Measurements from ENCODE around the gene TTC9C. TPM values are rescaled to one million over a fixed set of nuclear protein-coding genes. Genes with fewer than 3 reads are reported as not detected.
"Not testable (repeated sequence)": the region's sequence is repeated elsewhere in the genome, so short reads cannot be mapped to it uniquely, and the experiment has no call there.

Gene TTC9C, protein sequence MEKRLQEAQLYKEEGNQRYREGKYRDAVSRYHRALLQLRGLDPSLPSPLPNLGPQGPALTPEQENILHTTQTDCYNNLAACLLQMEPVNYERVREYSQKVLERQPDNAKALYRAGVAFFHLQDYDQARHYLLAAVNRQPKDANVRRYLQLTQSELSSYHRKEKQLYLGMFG
- polyA plus RNA-seq (2014; cell fraction: cytosol; rRNA removed) = 31.3 and 85.2 TPM in 2 replicates
- 18.3 and 28.7 TPM in 2 replicates for polyA plus RNA-seq (2014; cell fraction: nucleus; rRNA removed)

DNA sequence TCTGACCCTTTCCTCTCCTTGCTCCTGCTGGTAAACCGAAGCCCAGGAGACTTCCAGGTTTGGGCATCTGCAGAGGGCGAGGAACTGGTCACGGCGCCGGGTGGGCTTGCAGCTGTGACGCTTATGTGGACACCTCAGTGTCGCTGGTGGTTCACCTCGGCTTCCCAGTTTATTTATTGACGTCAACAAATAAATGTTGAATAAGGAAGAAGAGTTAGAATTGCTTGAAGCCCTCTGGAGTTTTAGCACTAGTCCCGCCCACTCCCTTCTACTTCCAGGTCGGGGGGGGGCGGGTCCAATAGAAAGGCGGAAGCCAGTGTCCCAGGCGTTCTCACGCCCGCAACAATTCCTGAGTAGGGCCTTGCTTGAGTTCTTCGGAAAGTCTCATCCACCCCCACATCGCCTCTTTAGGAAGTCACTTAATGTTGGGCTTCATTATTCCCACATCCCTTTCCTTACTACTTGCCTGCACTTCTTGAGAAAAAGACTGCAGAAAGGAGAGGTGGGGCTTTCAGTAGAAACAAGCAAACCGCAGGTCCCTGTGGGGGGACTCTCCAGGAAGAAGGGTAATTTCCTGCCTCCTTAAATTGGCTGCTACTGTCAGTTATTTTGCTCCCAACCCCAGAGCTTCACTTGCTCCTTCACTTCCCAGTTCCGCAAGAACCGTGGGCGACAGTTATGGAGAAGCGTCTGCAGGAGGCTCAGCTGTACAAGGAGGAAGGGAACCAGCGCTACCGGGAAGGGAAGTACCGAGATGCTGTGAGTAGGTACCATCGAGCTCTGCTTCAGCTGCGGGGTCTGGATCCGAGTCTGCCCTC lies at the start of gene TTC9C:
TTC9C (plus strand) TSS at position 316 of the 818 bp plus-strand sequence; CDS start at position 679, 363 bp downstream.
- DNase-seq (ENCODE audit: low spot score) = peak; percentile 86

DNA sequence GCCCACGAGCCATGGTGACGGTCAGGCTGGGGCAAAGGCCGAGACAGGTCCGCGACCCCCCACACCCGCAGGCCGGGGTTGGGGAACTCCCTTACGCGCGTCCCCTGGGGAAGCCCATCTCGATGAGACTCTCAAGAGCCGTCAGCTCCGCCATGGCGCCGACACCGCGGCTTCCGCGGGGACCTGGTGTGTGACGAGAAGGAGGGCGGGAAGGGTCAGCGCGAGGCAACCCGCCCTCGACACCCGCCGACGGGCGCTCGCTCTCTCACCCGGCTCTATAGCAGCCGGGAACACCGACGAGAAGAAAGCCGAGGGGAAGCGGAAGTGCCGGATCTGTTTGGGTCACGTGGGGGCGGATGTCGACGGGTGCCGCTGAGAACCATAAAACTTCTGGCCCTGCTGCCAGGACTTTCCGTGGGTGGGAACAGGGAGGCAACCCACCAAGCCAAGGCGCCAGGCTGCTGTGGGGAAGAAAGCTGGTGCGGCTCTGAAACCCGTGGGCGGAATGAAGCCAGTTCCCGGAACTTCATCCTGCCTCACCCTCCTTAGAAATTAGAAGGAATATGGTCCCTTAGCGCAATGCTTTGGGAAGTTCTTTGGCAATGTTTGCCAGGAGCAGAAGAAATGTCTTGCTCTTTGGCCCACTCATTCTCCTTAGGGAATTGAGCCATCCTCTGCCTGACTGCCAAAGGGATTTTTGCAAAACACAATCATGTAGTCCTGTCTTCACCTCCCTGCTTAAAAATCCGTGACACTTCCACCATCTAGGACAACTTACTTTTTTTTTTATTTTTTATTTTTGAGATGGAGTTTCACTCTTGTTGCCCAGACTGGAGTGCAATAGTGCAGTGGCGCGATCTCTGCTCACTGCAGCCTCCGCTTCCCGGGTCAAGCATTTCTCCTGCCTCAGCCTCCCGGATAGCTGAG lies 49.3 kb upstream of the TTC9C start, which contains the start of gene UBXN1:
UBXN1 (minus strand) TSS at position 304 of the 927 bp plus-strand sequence; CDS start at position 154, 150 bp downstream.
- peak; percentile 90 for DNase-seq (ENCODE audit: low spot score)

DNA sequence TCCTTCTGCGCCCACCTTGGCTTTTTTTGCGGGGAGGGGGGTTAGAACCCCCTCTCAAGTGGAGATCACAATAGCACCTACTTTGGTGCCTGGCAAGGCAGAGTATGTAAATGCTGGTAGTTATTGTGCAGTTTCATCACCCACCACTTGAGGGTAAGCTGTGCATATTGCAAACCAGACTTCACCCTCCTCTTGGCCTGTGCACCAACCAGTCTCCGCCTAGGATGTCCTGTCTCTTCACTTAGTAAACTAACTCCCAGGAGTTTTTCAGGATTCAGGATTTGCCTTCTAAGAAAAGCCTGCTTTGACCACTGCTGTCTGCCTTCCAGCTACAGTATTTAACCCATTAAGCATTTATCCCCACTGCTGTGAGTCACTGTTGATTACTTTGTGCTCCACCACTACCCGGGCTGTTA lies 47.5 kb upstream of the TTC9C start:
- DNase-seq (ENCODE audit: low spot score) = peak; percentile 79

GRCh38 chr11:62682518-62682917 lies 45.8 kb upstream of the TTC9C start:
- DNase-seq (ENCODE audit: low spot score) = no peak

DNA sequence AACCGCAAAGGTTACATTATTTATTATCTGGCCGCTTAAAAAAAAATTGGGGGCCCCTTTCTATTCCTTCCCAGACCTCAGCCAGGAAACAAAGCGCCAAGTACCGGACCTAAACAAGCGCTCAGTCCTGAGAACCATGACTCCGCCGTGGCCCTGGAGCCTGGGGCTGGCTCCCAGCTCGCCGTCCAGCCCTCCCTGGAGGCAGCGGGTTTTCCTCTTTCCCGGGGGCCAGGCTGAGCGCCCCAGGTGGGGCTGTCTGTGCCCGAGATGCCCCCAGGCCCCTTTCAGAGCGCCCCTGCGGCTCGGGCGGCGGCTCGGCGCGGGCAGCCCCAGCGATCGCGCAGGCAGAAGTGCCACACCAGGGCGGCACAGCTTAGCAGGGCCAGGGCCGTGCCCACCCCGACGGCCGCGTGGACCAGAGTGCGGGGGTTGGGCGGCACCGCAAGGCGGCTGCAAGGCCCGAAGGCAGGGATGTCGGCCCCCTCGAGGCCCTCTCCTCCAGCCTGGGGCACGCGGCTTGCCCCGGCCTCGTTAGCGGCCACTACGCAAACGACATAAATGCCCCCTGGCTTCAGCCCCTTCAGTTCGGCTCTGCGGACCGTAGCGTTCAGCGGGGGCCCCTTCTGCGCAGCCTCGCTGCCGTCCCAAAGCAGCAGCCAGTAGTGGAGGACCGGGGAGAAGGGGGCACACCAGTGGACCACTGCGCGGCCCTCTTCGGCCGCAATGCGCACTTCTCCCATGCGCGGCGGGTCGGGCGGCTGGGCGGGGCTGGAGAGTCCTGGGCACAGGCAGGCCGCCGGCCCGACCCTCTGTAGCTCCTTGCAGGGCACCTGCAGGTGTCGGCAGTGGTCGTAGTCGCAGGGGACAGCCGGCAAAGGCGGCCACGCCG lies 40.5 kb upstream of the TTC9C start:
- no peak for DNase-seq (ENCODE audit: low spot score)

DNA sequence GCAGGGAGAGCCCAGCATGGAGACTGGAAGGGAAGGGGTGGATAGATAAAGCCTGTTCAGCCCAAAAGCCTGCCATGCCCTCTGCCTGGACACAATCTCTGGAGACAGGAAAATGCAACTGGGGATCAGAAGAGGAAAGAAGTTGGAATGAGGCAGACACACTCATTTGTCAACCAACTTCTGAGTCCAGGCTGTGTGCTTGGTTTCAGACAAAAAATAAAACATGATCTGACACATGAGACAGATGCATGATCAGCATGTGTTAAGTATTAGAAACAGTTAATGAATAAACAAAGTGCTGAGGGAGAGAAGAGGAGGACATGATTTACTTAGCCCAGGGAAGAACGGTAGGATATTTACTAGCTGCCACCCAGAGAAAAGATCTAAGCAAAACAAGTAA lies 39.8 kb upstream of the TTC9C start:
- no peak for DNase-seq (ENCODE audit: low spot score)

GRCh38 chr11:62689421-62690183 lies 38.7 kb upstream of the TTC9C start, which contains the start of gene LRRN4CL:
LRRN4CL (minus strand) TSS chr11:62689530; CDS start chr11:62688508, 1,022 bp downstream.
- DNase-seq (ENCODE audit: low spot score) = no peak

DNA sequence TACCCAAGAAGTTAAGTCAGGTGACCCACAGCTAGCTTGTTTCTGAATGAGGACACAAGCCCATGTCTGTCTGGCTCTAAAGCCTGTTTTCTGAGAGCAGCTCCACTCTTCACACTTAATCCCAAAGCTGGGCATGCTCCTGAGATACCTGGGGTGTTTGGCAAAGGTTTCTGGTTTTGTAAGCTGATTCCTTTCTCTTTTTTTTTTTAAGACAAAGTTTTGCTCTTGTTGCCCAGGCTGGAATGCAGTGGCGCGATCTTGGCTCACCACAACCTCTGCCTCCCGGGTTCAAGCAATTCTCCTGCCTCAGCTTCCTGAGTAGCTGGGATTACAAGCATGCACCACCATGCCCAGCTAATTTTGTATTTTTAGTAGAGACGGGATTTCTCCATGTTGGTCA lies 34.7 kb upstream of the TTC9C start:
- DNase-seq (ENCODE audit: low spot score) = not testable (repeated sequence)

DNA sequence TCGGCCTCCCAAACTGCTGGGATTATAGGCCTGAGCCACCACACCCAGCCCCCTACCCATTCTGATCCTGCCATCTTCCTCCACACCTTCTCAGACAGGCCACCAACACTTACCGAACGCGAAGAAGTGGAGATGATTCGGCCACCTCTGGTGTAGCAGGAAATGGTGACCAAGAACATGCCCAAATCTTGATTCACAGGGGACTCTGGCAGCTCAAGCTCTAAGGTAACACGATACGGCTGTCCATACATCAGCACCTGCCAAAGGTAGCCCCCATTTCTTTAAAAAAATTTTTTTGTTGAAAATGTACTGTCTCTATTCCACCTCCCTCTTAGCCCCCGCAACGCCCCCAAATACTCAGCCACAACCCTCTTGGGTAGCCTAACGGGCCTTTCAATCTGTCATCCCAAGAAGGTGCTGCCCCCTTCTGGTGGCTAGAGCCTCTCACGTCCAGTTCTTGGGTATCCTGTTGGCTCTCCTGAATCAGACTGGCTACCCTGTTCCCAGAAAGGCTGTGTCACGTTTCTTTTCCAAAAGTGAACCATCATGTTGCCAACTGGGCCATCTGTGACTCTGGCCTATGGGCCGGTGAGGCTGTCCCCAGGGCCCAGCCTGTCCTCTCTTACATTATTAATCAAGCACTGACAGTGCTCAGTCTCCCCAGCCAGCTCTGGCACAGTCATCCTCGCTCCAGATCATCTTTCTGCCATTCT lies 33.7 kb upstream of the TTC9C start:
- peak; percentile 82 for DNase-seq (ENCODE audit: low spot score)

- DNase-seq (ENCODE audit: low spot score) = no peak
These were observed 26.0 kb upstream of the TTC9C start for GRCh38 chr11:62702246-62702645.

- DNase-seq (ENCODE audit: low spot score) = not testable (repeated sequence)
These were observed 24.4 kb upstream of the TTC9C start for GRCh38 chr11:62703921-62704320.

- no peak for DNase-seq (ENCODE audit: low spot score)
These were observed 22.9 kb upstream of the TTC9C start for GRCh38 chr11:62705413-62705812.

- peak; percentile 91 for DNase-seq (ENCODE audit: low spot score)
These were observed 22.1 kb upstream of the TTC9C start for GRCh38 chr11:62705880-62706849.

DNA sequence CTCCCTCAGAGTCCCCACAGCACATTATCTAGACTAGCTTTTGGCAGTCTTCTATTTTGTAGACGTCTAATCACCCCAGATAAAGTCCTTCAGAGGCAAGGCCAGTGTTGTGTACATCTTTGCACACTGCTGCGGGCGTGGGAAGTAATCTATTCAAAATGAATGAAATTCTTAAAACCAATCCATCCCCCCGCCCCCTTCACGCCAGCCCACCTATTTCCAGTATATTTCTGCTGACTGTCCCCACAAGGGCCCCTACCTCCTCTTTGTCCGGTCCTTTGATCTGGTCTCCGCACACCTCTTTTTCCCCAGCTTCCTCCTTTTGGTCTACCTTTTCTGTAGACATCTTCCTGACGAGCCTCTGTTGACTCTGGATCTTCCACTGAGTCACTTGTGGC lies 21.4 kb upstream of the TTC9C start:
- DNase-seq (ENCODE audit: low spot score) = no peak

DNA sequence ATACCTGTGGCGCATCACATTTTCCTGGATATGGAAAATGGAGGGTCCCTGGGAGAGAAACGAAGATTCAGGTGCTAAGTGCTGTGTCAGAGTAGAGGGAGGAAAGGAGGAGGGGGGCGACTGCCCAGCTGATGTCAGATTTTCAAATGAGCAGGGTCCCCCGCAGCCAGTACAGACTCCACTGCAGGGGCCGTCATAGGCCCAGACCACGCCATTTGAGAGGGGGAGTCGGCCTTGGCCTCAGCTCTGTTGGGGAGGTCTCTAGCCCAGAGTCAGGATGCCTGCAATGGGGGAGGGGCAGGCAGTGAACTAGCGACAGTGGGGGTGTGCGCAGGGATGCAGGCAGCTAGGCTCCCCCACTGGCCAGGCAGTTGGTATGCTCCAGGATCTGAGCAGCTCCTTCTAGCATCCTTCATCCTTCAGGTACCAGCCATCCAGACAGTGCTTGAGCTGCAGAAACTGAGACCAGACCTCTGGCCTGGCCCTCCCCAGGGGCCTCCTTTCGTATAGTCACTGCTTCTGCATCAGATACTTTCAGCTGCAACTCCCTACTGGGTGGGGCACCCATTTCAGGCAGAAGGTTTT lies 20.9 kb upstream of the TTC9C start, which contains the start of the genes BSCL2 and GNG3:
BSCL2 (minus strand) TSS at position 148 of the 585 bp plus-strand sequence. CDS start 229 bp downstream, outside the sequence.
GNG3 (plus strand) TSS at position 400 of the 585 bp plus-strand sequence. CDS start 620 bp downstream, outside the sequence.
- peak; percentile 99 for DNase-seq (ENCODE audit: low spot score)

GRCh38 chr11:62708392-62708791 lies 19.9 kb upstream of the TTC9C start:
- DNase-seq (ENCODE audit: low spot score) = peak; percentile 30

DNA sequence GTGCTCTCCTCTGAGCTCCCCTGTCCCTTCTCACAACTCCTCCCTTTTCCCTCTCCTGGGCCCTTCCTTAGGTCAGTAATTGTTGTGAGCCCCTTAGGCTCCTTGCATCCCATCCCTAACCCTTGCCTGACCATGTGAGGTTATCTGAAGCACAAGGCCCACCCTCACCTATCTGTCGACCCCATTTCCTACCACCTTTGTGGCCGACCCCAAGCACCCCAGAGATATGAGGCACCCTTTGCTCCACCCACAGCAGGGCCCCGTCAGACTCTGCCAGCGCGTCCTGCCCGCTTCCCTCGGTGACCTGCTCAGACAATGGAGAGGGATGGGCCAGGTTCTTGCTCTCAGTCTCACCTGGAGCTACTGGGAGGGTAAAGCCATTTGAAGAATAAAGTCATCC lies 19.5 kb upstream of the TTC9C start:
- DNase-seq (ENCODE audit: low spot score) = peak; percentile 34
